ENCODE results near the gene SCD5. TPM values are rescaled to one million over a fixed set of nuclear protein-coding genes. Genes with fewer than 3 reads are reported as not detected.

The SCD5 gene
- total RNA-seq, 1 donor from 2014 or later = 23.9 TPM

GRCh38 chr4:82613121-82613520 is 185.5 kb downstream of the SCD5 start:
- H3K9me3 Mint-ChIP-seq (ENCODE audit: unreplicated experiment) = no peaks in the 10 kb centered on the region
- no peak overlapping the region for H3K4me3 Mint-ChIP-seq (ENCODE audit: unreplicated experiment)
- DNase-seq (ENCODE audit: extremely low spot score, unreplicated experiment) = no peak
- H3K27me3 Mint-ChIP-seq (ENCODE audit: unreplicated experiment) = no peaks in the 10 kb centered on the region
- no peak for TF ChIP-seq CTCF (IDR thresholded peaks at IDR 0.05)
- no peaks in the 10 kb centered on the region for H3K36me3 Mint-ChIP-seq (ENCODE audit: unreplicated experiment)
- H3K27ac Mint-ChIP-seq (ENCODE audit: unreplicated experiment) = no peak overlapping the region
- H3K4me1 Mint-ChIP-seq (ENCODE audit: unreplicated experiment) = no peaks in the 10 kb centered on the region

GRCh38 chr4:82611982-82612381 is 186.6 kb downstream of the SCD5 start:
- Mint-ChIP-seq H3K27me3 (ENCODE audit: unreplicated experiment) (no peaks in the 10 kb centered on the region), H3K4me1 (ENCODE audit: unreplicated experiment) (no peaks in the 10 kb centered on the region), H3K9me3 (ENCODE audit: unreplicated experiment) (no peaks in the 10 kb centered on the region), H3K36me3 (ENCODE audit: unreplicated experiment) (no peaks in the 10 kb centered on the region), H3K4me3 (ENCODE audit: unreplicated experiment) (no peak overlapping the region), H3K27ac (ENCODE audit: unreplicated experiment) (no peak overlapping the region)
- TF ChIP-seq CTCF (IDR thresholded peaks at IDR 0.05) = no peak
- no peak for DNase-seq (ENCODE audit: extremely low spot score, unreplicated experiment)

GRCh38 chr4:82611527-82611926 is 187.1 kb downstream of the SCD5 start:
- Mint-ChIP-seq H3K4me3 (ENCODE audit: unreplicated experiment) (no peak overlapping the region), H3K4me1 (ENCODE audit: unreplicated experiment) (no peaks in the 10 kb centered on the region), H3K36me3 (ENCODE audit: unreplicated experiment) (no peaks in the 10 kb centered on the region), H3K9me3 (ENCODE audit: unreplicated experiment) (no peaks in the 10 kb centered on the region), H3K27ac (ENCODE audit: unreplicated experiment) (no peak overlapping the region), H3K27me3 (ENCODE audit: unreplicated experiment) (no peaks in the 10 kb centered on the region)
- no peak for TF ChIP-seq CTCF (IDR thresholded peaks at IDR 0.05)
- no peak for DNase-seq (ENCODE audit: extremely low spot score, unreplicated experiment)

GRCh38 chr4:82610041-82610440 is 188.6 kb downstream of the SCD5 start:
- Mint-ChIP-seq H3K9me3 (ENCODE audit: unreplicated experiment) (no peaks in the 10 kb centered on the region), H3K4me3 (ENCODE audit: unreplicated experiment) (no peak overlapping the region), H3K27me3 (ENCODE audit: unreplicated experiment) (peaks cover 2% of the 10 kb centered on the region), H3K36me3 (ENCODE audit: unreplicated experiment) (no peaks in the 10 kb centered on the region), H3K4me1 (ENCODE audit: unreplicated experiment) (no peaks in the 10 kb centered on the region), H3K27ac (ENCODE audit: unreplicated experiment) (no peak overlapping the region)
- DNase-seq (ENCODE audit: extremely low spot score, unreplicated experiment) = no peak
- TF ChIP-seq CTCF (IDR thresholded peaks at IDR 0.05) = no peak

- H3K27me3 Mint-ChIP-seq (ENCODE audit: unreplicated experiment) = peaks cover 2% of the 10 kb centered on the region
- no peaks in the 10 kb centered on the region for H3K36me3 Mint-ChIP-seq (ENCODE audit: unreplicated experiment)
- no peak for TF ChIP-seq CTCF (IDR thresholded peaks at IDR 0.05)
- H3K27ac Mint-ChIP-seq (ENCODE audit: unreplicated experiment) = no peak overlapping the region
- DNase-seq (ENCODE audit: extremely low spot score, unreplicated experiment) = no peak
- no peaks in the 10 kb centered on the region for H3K9me3 Mint-ChIP-seq (ENCODE audit: unreplicated experiment)
- H3K4me3 Mint-ChIP-seq (ENCODE audit: unreplicated experiment) = no peak overlapping the region
- no peaks in the 10 kb centered on the region for H3K4me1 Mint-ChIP-seq (ENCODE audit: unreplicated experiment)
These were observed 192.0 kb downstream of the SCD5 start for GRCh38 chr4:82606622-82607021.

Data from osteocyte (in vitro differentiated cells).